Mucosa of descending colon (tissue), 3 donors: Measurements from ENCODE around the gene C6orf58. TPM values are rescaled to one million over a fixed set of nuclear protein-coding genes. Genes with fewer than 3 reads are reported as not detected.

Source experiments
- ATAC-seq: fragments of 200-7000 bp; cut with Tn5 transposase; one replicate; pipeline ENCODE4 v1.9.1; 2020; ENCODE audit warnings: mild to moderate bottlenecking, moderate library complexity
- DNase-seq, 3 donors: peaks; one replicate each; pipeline ENCODE4 v3.0.0-alpha.2; 2020
- H3K36me3 ChIP-seq: fragments of 200-600 bp; one replicate; pipeline ENCODE4 v1.8.0; 2021; ENCODE audit warnings: low read depth, mild to moderate bottlenecking
- H3K4me1 ChIP-seq: fragments of 200-600 bp; one replicate; pipeline ENCODE4 v1.8.0; 2021; ENCODE audit warnings: low read depth, mild to moderate bottlenecking
- H3K4me3 ChIP-seq: fragments of 200-600 bp; one replicate; pipeline ENCODE4 v1.8.0; 2021; ENCODE audit warnings: mild to moderate bottlenecking
- H3K9me3 ChIP-seq: fragments of 200-600 bp; one replicate; pipeline ENCODE4 v1.8.0; 2021; ENCODE audit warnings: mild to moderate bottlenecking
- CTCF ChIP-seq: fragments of 200-600 bp; IDR thresholded peaks from one replicate; pipeline ENCODE4 v1.8.0; 2022; ENCODE audit warnings: antibody characterized with exemption, mild to moderate bottlenecking
- intact Hi-C, 2 donors: fragments of 100-400 bp; cut with DNase I in 1 of 2; cut with micrococcal nuclease in 1 of 2; formaldehyde crosslinking; loops; one replicate each; pipeline versions ENCODE4 v1.11.0 to v1.11.1; 2022; cut with DNase I, micrococcal nuclease
- total RNA-seq, 3 donors: library from RNA; stranded (reverse); fragmentation: NEBNext Ultra II Directional in 2 of 3; extraction: Animal tissue kit (Norgen Biotek cat#: 25700) in 2 of 3; gene quantifications; one replicate each; pipeline versions ENCODE4 v1.2.1 to v1.2.4, GENCODE V29; 2021 to 2023
- donor health status: DM: no; HTN: no; CAD: no; lungs with moderate emphysema.
- donor health status: DM: no; HTN: no; CAD: no.
- donor health status: DM: no; HTN: yes; CAD: no.

The C6orf58 gene
- total RNA-seq, 3 donors from 2014 or later: not detected

- Histone ChIP-seq H3K36me3 (no peaks in the 10 kb centered on the region), H3K9me3 (no peaks in the 10 kb centered on the region), H3K4me3 (no peak overlapping the region), H3K4me1 (no peaks in the 10 kb centered on the region)
- DNase-seq (no peak), ATAC-seq (no peak)
- intact Hi-C loops: no loop called here
- no peak for TF ChIP-seq CTCF
Observed at GRCh38 chr6:127634178-127634577, 57.2 kb downstream of the C6orf58 start.

GRCh38 chr6:127635091-127635490 is 58.1 kb downstream of the C6orf58 start:
- H3K9me3 ChIP-seq: no peaks in the 10 kb centered on the region
- ATAC-seq (no peak), DNase-seq (no peak)
- H3K4me1 ChIP-seq: no peaks in the 10 kb centered on the region
- no peak for TF ChIP-seq CTCF
- no peak overlapping the region for H3K4me3 ChIP-seq
- no peaks in the 10 kb centered on the region for H3K36me3 ChIP-seq
- intact Hi-C loops: no loop called here

GRCh38 chr6:127637830-127638409 is 60.9 kb downstream of the C6orf58 start:
- intact Hi-C loops: no loop called here
- Histone ChIP-seq H3K4me3 (no peak overlapping the region), H3K4me1 (no peaks in the 10 kb centered on the region), H3K36me3 (no peaks in the 10 kb centered on the region), H3K9me3 (no peaks in the 10 kb centered on the region)
- no peak for TF ChIP-seq CTCF
- DNase-seq (no peak), ATAC-seq (no peak)

Other genes starting within 250 kb of the C6orf58 start
- 100 to 1,000 TPM in 2 of 3 donors, 10 to 100 TPM in 1; 78.1 to 104 (median 102) TPM for gene ECHDC1, start 233.6 kb upstream of the C6orf58 start, total RNA-seq
- gene KIAA0408, start 117.8 kb upstream of the C6orf58 start, total RNA-seq: 10 to 100 TPM in 1 of 3 donors, 1 to 10 TPM in 2; 1.1 to 25.0 (median 2.4) TPM